CD4-positive, alpha-beta T cell treated with Interleukin-4 for 1 hour (primary cell): ENCODE measurements around the gene LAPTM5.

Experiments
- DNase-seq, 2 donors: peaks; one replicate each; pipeline ENCODE4 v3.0.0-alpha.2; 2020 to 2022

LAPTM5 gene

GRCh38 chr1:30712583-30712982, 45.0 kb downstream of the LAPTM5 start:
- no peak for DNase-seq

GRCh38 chr1:30710407-30710806, 47.2 kb downstream of the LAPTM5 start:
- no peak for DNase-seq

- no peak for DNase-seq
Observed at GRCh38 chr1:30708361-30708728, 49.2 kb downstream of the LAPTM5 start.

- peak; percentile 49 to 53 for DNase-seq
Observed at GRCh38 chr1:30707412-30708360, 49.9 kb downstream of the LAPTM5 start.

- no peak for DNase-seq
Observed at GRCh38 chr1:30706528-30706927, 51.0 kb downstream of the LAPTM5 start.

GRCh38 chr1:30705698-30706097, 51.9 kb downstream of the LAPTM5 start:
- DNase-seq: no peak

GRCh38 chr1:30704765-30705509, 52.6 kb downstream of the LAPTM5 start:
- no peak for DNase-seq

- DNase-seq: no peak
Observed at GRCh38 chr1:30704271-30704670, 53.3 kb downstream of the LAPTM5 start.

GRCh38 chr1:30702823-30703222, 54.8 kb downstream of the LAPTM5 start:
- no peak for DNase-seq

GRCh38 chr1:30701258-30701633, 56.3 kb downstream of the LAPTM5 start:
- no peak for DNase-seq

- DNase-seq: no peak
Observed at GRCh38 chr1:30700528-30701257, 56.9 kb downstream of the LAPTM5 start.

- no peak for DNase-seq
Observed at GRCh38 chr1:30699762-30700161, 57.8 kb downstream of the LAPTM5 start.

GRCh38 chr1:30698401-30698981, 59.1 kb downstream of the LAPTM5 start:
- DNase-seq: no peak

- DNase-seq: no peak
Observed at GRCh38 chr1:30697571-30698376, 59.8 kb downstream of the LAPTM5 start.

GRCh38 chr1:30696831-30697230, 60.7 kb downstream of the LAPTM5 start:
- DNase-seq: no peak

GRCh38 chr1:30695439-30695841, 62.1 kb downstream of the LAPTM5 start:
- DNase-seq: no peak

- DNase-seq: no peak
Observed at GRCh38 chr1:30694280-30695175, 63.0 kb downstream of the LAPTM5 start.

GRCh38 chr1:30693822-30694221, 63.8 kb downstream of the LAPTM5 start:
- DNase-seq: no peak

GRCh38 chr1:30693366-30693765, 64.2 kb downstream of the LAPTM5 start:
- no peak for DNase-seq

- DNase-seq: no peak
Observed at GRCh38 chr1:30692948-30693301, 64.6 kb downstream of the LAPTM5 start.
